GM12875 (cell line): ENCODE measurements around the gene KRT84.

Experiments
- H3K4me3 ChIP-seq: one replicate; pipeline ENCODE4 v1.5.1; 2011; ENCODE audit warnings: low read depth, low read length, control low read depth
- CTCF ChIP-seq: IDR thresholded peaks from 2 replicates; pipeline ENCODE4 v1.5.1; 2011; ENCODE audit warnings: low read depth, mild to moderate bottlenecking, control low read depth, inconsistent platforms, low read length, moderate library complexity, borderline replicate concordance; ENCODE audit not compliant: insufficient read depth

The KRT84 gene

GRCh38 chr12:52352951-52353350, 32.5 kb downstream of the KRT84 start:
- no peak for TF ChIP-seq CTCF

GRCh38 chr12:52351196-52352059, 34.0 kb downstream of the KRT84 start:
- no peak for TF ChIP-seq CTCF
- H3K4me3 ChIP-seq = no peak overlapping the region

More at GRCh38 chr12:52352951-52353350, 32.5 kb downstream of the KRT84 start:
- no peak overlapping the region for H3K4me3 ChIP-seq

- no peak overlapping the region for H3K4me3 ChIP-seq
- TF ChIP-seq CTCF = no peak
These were observed 34.7 kb downstream of the KRT84 start for GRCh38 chr12:52350786-52351185.

- no peak for TF ChIP-seq CTCF
- no peak overlapping the region for H3K4me3 ChIP-seq
These were observed 35.3 kb downstream of the KRT84 start for GRCh38 chr12:52350021-52350620.

- H3K4me3 ChIP-seq = no peak overlapping the region
- TF ChIP-seq CTCF = no peak
These were observed 36.3 kb downstream of the KRT84 start for GRCh38 chr12:52349196-52349595.

- TF ChIP-seq CTCF = no peak
- no peak overlapping the region for H3K4me3 ChIP-seq
These were observed 37.6 kb downstream of the KRT84 start for GRCh38 chr12:52347551-52348510.
